Left ventricle myocardium inferior (tissue), 1 donor: ENCODE results near the gene BRD7. TPM values are rescaled to one million over a fixed set of nuclear protein-coding genes. Genes with fewer than 3 reads are reported as not detected.

Experiments used
- DNase-seq: peaks from one replicate; pipeline ENCODE4 v3.0.0-alpha.2; 2020
- H3K27ac ChIP-seq: fragments of 200-600 bp; replicated peaks from 2 replicates; pipeline ENCODE4 v1.8.0; 2021
- H3K27me3 ChIP-seq: fragments of 200-600 bp; 2 replicates; pipeline ENCODE4 v1.8.0; 2021; ENCODE audit warnings: low read depth
- H3K36me3 ChIP-seq: fragments of 200-600 bp; 2 replicates; pipeline ENCODE4 v1.8.0; 2021
- H3K4me1 ChIP-seq: fragments of 200-600 bp; 2 replicates; pipeline ENCODE4 v1.8.0; 2021
- H3K4me3 ChIP-seq: fragments of 200-600 bp; 2 replicates; pipeline ENCODE4 v1.8.0; 2021; ENCODE audit warnings: mild to moderate bottlenecking, moderate library complexity
- H3K9me3 ChIP-seq: fragments of 200-600 bp; replicated peaks from 2 replicates; pipeline ENCODE4 v1.8.0; 2021
- CTCF ChIP-seq: fragments of 200-600 bp; IDR thresholded peaks from 2 replicates; pipeline ENCODE4 v1.8.0; 2021; ENCODE audit warnings: antibody characterized with exemption, mild to moderate bottlenecking, borderline replicate concordance
- intact Hi-C: fragments of 100-400 bp; cut with micrococcal nuclease; formaldehyde crosslinking; loops from one replicate; pipeline ENCODE4 v1.11.0; 2022
- total RNA-seq: library from RNA; stranded (reverse); fragmentation: NEBNext Ultra II Directional; extraction: Animal tissue kit (Norgen Biotek cat#: 25700); gene quantifications from one replicate; pipeline ENCODE4 v1.2.1, GENCODE V29; 2021
- donor health status: DM: no; HTN: yes; CAD: no; lungs with severe emphysema.

Gene BRD7
- total RNA-seq, 1 donor from 2014 or later = 52.3 TPM

GRCh38 chr16:50371936-50372595 is 3.3 kb upstream of the BRD7 start:
- Histone ChIP-seq H3K27me3 (no peaks in the 10 kb centered on the region), H3K4me1 (peaks cover 36% of the 10 kb centered on the region), H3K36me3 (no peaks in the 10 kb centered on the region), H3K27ac (peak overlapping the region; percentile 54), H3K9me3 (no peaks in the 10 kb centered on the region), H3K4me3 (no peak overlapping the region)
- intact Hi-C loops = loop anchor here (5.0 kb wide), 1 partner anchor 290 kb away; no protein-coding TSS in a partner anchor
- DNase-seq = no peak
- TF ChIP-seq CTCF = peak; percentile 37

GRCh38 chr16:50371036-50371716 is 2.4 kb upstream of the BRD7 start:
- Histone ChIP-seq H3K4me3 (no peak overlapping the region), H3K4me1 (peaks cover 45% of the 10 kb centered on the region), H3K36me3 (no peaks in the 10 kb centered on the region), H3K9me3 (no peaks in the 10 kb centered on the region), H3K27ac (no peak overlapping the region), H3K27me3 (no peaks in the 10 kb centered on the region)
- DNase-seq = no peak
- intact Hi-C loops = loop anchor here (5.0 kb wide), 1 partner anchor 291 kb away; no protein-coding TSS in a partner anchor
- TF ChIP-seq CTCF = no peak

GRCh38 chr16:50369133-50369804 is 481 bp upstream of the BRD7 start:
- H3K36me3 ChIP-seq = peaks cover 10% of the 10 kb centered on the region
- H3K27ac ChIP-seq = peak overlapping the region; percentile 59
- TF ChIP-seq CTCF = peak; percentile 6
- H3K4me1 ChIP-seq = peaks cover 62% of the 10 kb centered on the region
- H3K27me3 ChIP-seq = no peaks in the 10 kb centered on the region
- no peak for DNase-seq
- intact Hi-C loops = no loop called here
- H3K4me3 ChIP-seq = peak overlapping the region; percentile 96
- no peaks in the 10 kb centered on the region for H3K9me3 ChIP-seq

GRCh38 chr16:50367777-50368409 is 895 bp downstream of the BRD7 start:
- intact Hi-C loops = no loop called here
- no peak for DNase-seq
- H3K36me3 ChIP-seq = peaks cover 22% of the 10 kb centered on the region
- peak overlapping the region; percentile 75 for H3K27ac ChIP-seq
- no peaks in the 10 kb centered on the region for H3K9me3 ChIP-seq
- H3K4me1 ChIP-seq = peaks cover 57% of the 10 kb centered on the region
- H3K27me3 ChIP-seq = no peaks in the 10 kb centered on the region
- TF ChIP-seq CTCF = no peak
- H3K4me3 ChIP-seq = peak overlapping the region; percentile 96

DNA sequence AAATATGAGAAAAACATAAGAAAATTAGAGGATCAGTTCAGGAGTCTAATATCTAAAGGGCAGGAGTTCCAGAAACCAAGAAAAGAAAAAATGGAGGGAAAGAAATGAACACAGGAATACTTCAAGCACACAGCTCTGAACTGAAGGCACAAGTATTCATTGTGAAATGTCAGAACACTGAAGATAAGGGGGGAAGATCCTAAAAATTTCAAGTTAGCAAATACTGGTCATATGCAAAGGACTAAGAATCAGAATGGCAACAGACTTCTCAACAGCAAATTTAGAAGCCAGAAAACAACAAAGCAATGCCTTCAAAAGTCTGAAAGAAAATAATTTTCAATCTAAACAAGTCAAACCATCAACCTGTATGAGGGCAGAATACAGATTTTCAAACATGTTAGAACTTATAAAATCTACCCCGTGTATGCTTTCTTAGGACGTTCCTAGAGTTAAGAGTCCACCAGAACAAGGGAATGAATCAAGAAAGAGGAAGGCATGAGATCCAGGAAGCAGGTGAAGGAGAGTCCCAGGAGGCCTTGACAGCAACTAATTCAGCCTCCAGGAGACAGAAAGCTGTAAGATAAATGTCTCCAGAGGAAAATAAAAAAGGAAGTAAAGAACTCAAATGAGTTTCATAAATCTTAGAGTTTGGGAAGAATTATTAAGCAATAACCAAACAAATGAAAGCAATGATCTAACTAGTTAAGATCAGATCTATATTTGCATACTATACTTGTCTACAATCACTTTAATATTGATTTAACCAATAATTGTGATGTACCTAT is 2.8 kb downstream of the BRD7 start:
- intact Hi-C loops = no loop called here
- H3K36me3 ChIP-seq = peaks cover 22% of the 10 kb centered on the region

More for the DNA sequence above, 2.8 kb downstream of the BRD7 start:
- H3K4me3 ChIP-seq = no peak overlapping the region
- H3K27ac ChIP-seq = no peak overlapping the region
- no peaks in the 10 kb centered on the region for H3K27me3 ChIP-seq
- no peak for DNase-seq
- peaks cover 61% of the 10 kb centered on the region for H3K4me1 ChIP-seq
- TF ChIP-seq CTCF = no peak
- H3K9me3 ChIP-seq = no peaks in the 10 kb centered on the region
